Endothelial cell of umbilical vein (primary cell): Measurements from ENCODE around the gene TMEM52B. TPM values are rescaled to one million over a fixed set of nuclear protein-coding genes. Genes with fewer than 3 reads are reported as not detected.

ENCODE experiments used
- BruUV-seq: library from RNA; stranded (reverse); fragments of 400-500 nt; replicated peaks from 2 replicates; lab custom pipeline; 2021; lab: Mats Ljungman, UMichigan
- CTCF ChIA-PET: fragments of 300-600, 350-600 bp; sonication (Branson Sonifier 250); formaldehyde crosslinking; loops from one replicate; lab custom pipeline; 2021; ENCODE audit warnings: antibody characterized with exemption, inconsistent platforms; lab: Charles Lee
- POLR2A ChIA-PET: fragments of 300-600, 350-600 bp; sonication (Branson Sonifier 250); formaldehyde crosslinking; loops from one replicate; lab custom pipeline; 2021; ENCODE audit warnings: antibody characterized with exemption, inconsistent platforms; lab: Charles Lee
- DNase-seq: peaks from one replicate; pipeline ENCODE4 v3.0.0-alpha.2; 2011; ENCODE audit warnings: low read depth, low spot score
- FAIRE-seq: peaks from 2 replicates; lab custom pipeline; 2011; peaks lifted over from hg19 to GRCh38; lab: Jason Lieb, UNC
- H2AFZ ChIP-seq: 2 replicates; pipeline ENCODE4 v1.6.0; 2012; ENCODE audit warnings: low read depth, low read length, control low read depth, inconsistent platforms
- H3K27ac ChIP-seq: 2 replicates; pipeline ENCODE4 v1.5.1; 2011; ENCODE audit warnings: low read depth, mild to moderate bottlenecking, control low read depth, low read length, moderate library complexity; ENCODE audit not compliant: insufficient read depth
- H3K27me3 ChIP-seq, 2 experiments: 2 replicates each; pipeline versions ENCODE4 v1.6.0 to v1.6.1; 2011; ENCODE audit warnings: low read length in 2 of 2, mixed read lengths in 1 of 2; ENCODE audit not compliant: control insufficient read depth in 2 of 2, insufficient read depth in 2 of 2
- H3K36me3 ChIP-seq, 2 experiments: 2 replicates in 1 of 2; 3 replicates in 1 of 2; pipeline ENCODE4 v1.5.1; 2011; ENCODE audit warnings: low read length in 2 of 2, mild to moderate bottlenecking in 1 of 2, moderate library complexity in 1 of 2; ENCODE audit not compliant: control insufficient read depth in 2 of 2, insufficient read depth in 2 of 2; ENCODE audit errors: extremely low read depth in 1 of 2
- H3K4me1 ChIP-seq: 3 replicates; pipeline ENCODE4 v1.5.1; 2011; ENCODE audit warnings: mild to moderate bottlenecking, low read length; ENCODE audit not compliant: control insufficient read depth, insufficient read depth; ENCODE audit errors: extremely low read depth
- H3K4me2 ChIP-seq: 2 replicates; pipeline ENCODE4 v1.6.1; 2011; ENCODE audit warnings: low read length, control low read depth, mixed read lengths; ENCODE audit not compliant: insufficient read depth
- H3K4me3 ChIP-seq, 3 experiments: fragments of 200-600 bp in 1 of 3; sonication (generic), shearing (Covaris generic) in 1 of 3; replicated peaks in 1 of 3; 2 replicates each; pipeline ENCODE4 v1.5.1; 2011 to 2016; ENCODE audit warnings: control low read depth in 3 of 3, low read length in 3 of 3, mild to moderate bottlenecking in 2 of 3, inconsistent platforms in 1 of 3, low read depth in 1 of 3, moderate library complexity in 1 of 3; ENCODE audit not compliant: insufficient read depth in 1 of 3
- H3K79me2 ChIP-seq: 2 replicates; pipeline ENCODE4 v1.6.0; 2012; ENCODE audit warnings: low read length, inconsistent platforms; ENCODE audit not compliant: control insufficient read depth, insufficient read depth
- H3K9ac ChIP-seq: replicated peaks from 2 replicates; pipeline ENCODE3; 2011; ENCODE audit warnings: low read length, control low read depth; ENCODE audit not compliant: insufficient read depth; ENCODE audit errors: extremely low read depth
- H3K9me1 ChIP-seq: replicated peaks from 3 replicates; pipeline ENCODE4 v1.6.0; 2011; ENCODE audit warnings: mild to moderate bottlenecking, low read length; ENCODE audit not compliant: control insufficient read depth, insufficient read depth; ENCODE audit errors: extremely low read depth
- H3K9me3 ChIP-seq: replicated peaks from 2 replicates; pipeline ENCODE4 v1.5.1; 2012; ENCODE audit warnings: low read length, inconsistent platforms; ENCODE audit not compliant: control insufficient read depth, insufficient read depth
- H4K20me1 ChIP-seq: replicated peaks from 2 replicates; pipeline ENCODE3; 2011; ENCODE audit warnings: mild to moderate bottlenecking, low read length; ENCODE audit not compliant: control insufficient read depth, insufficient read depth; ENCODE audit errors: extremely low read depth
- EZH2 ChIP-seq: IDR thresholded peaks from 2 replicates; pipeline ENCODE4 v1.6.1; 2012; ENCODE audit warnings: borderline replicate concordance, low read depth, mild to moderate bottlenecking, moderate library complexity, low read length, inconsistent platforms; ENCODE audit not compliant: severe bottlenecking
- FOS ChIP-seq: IDR thresholded peaks from 2 replicates; pipeline ENCODE4 v1.6.1; 2011; ENCODE audit warnings: mild to moderate bottlenecking, low read length, moderate library complexity, borderline replicate concordance; ENCODE audit not compliant: insufficient read depth
- GATA2 ChIP-seq: IDR thresholded peaks from 2 replicates; pipeline ENCODE4 v1.7.0; 2011; ENCODE audit warnings: low read depth, mild to moderate bottlenecking, moderate library complexity, mixed read lengths, low read length; ENCODE audit not compliant: insufficient read length, insufficient read depth
- JUN ChIP-seq: IDR thresholded peaks from 2 replicates; pipeline ENCODE4 v1.6.1; 2011; ENCODE audit warnings: borderline replicate concordance, low read depth; ENCODE audit not compliant: insufficient read length, insufficient read depth
- MAX ChIP-seq: IDR thresholded peaks from 2 replicates; pipeline ENCODE4 v1.6.1; 2011; ENCODE audit not compliant: insufficient read depth, insufficient read length
- MYC ChIP-seq: IDR thresholded peaks from one replicate; pipeline ENCODE4 v1.6.1; 2011; ENCODE audit warnings: mild to moderate bottlenecking, low read depth, low read length
- POLR2A ChIP-seq: IDR thresholded peaks from 2 replicates; pipeline ENCODE4 v1.6.1; 2012; ENCODE audit warnings: low read depth, mild to moderate bottlenecking, control low read depth, low read length
- POLR2AphosphoS5 ChIP-seq: IDR thresholded peaks from 2 replicates; pipeline ENCODE4 v1.6.1; 2012; ENCODE audit warnings: low read depth, mild to moderate bottlenecking, control low read depth, low read length, moderate library complexity; ENCODE audit not compliant: insufficient read depth
- dilution Hi-C: fragments of 300-500 bp; cut with MboI; formaldehyde crosslinking; loops from one replicate; pipeline ENCODE4 v1.15.0; 2019; ENCODE audit warnings: low sequenced_read_pairs; ENCODE audit not compliant: extremely low pct_ligation_motif_present
- intact Hi-C: fragments of 100-400 bp; cut with micrococcal nuclease; formaldehyde crosslinking; loops from one replicate; pipeline ENCODE4 v1.10.0; 2022
- polyA plus RNA-seq, 4 experiments: library from polyadenylated mRNA; depleted of rRNA in 3 of 4; stranded (reverse) in 3 of 4; unstranded in 1 of 4; fragments of >200 nt; gene quantifications; 2 replicates each; pipeline versions ENCODE4 v1.2.1 to v1.2.3, GENCODE V29; 2011 to 2012; ENCODE audit warnings: missing spikeins in 1 of 4
- total RNA-seq: library from RNA; stranded (reverse); gene quantifications from 2 replicates; pipeline ENCODE4 v1.2.3, GENCODE V29; 2021
- TF ChIP-seq, protein P1 (sequence below), 2 donors: IDR thresholded peaks; 1 replicate in 1 of 2; 2 replicates in 1 of 2; pipeline ENCODE4 v1.5.1; 2011; ENCODE audit warnings: low read length in 2 of 2, mild to moderate bottlenecking in 2 of 2, moderate library complexity in 2 of 2, control low read depth in 1 of 2, inconsistent platforms in 1 of 2, low read depth in 1 of 2; ENCODE audit not compliant: insufficient read depth in 1 of 2; ENCODE audit errors: extremely low read depth in 1 of 2

The TMEM52B gene
- total and polyA plus RNA-seq, 2 donors (not counting 3 experiments of a cell fraction or from before 2014, with no cell fraction given), result 0.24 TPM; not detected in 1

DNA sequence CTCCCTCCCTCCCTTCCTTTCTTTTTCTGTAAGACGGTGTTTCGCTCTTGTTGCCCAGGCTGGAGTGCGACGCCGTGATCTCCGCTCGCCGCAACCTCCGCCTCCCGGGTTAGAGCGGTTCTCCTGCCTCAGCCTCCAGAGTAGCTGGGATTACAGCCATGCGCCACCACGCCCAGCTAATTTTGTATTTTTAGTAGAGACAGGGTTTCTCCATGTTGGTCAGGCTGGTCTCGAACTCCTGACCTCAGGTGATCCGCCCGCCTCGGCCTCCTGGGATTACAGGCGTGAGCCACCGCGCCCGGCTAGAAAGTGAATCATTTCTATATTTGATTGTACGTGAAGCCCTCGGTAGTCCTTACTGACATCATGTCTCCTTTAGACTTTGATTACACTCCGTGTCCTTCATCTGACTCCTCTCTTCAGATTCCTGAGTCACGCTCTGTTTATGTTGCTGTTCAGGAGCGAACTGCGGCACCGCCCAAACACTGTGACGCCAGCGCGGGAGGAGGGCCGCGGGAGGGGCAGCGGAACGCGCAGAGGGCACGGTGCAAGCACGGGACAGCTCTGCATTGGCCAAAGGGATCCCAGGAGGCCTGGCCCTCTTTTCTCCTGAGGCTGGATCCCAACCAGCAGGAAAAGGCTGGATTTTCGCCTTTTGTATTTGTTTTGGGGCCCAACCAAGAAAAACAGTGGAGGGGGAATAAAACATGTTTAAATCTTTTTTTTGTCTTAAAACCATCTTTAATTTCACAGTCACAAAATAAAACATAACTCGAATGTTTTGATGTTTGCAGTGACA is 33.3 kb downstream of the TMEM52B start:
- Histone ChIP-seq H4K20me1 (no peaks in the 10 kb centered on the region), H3K36me3 (no peaks in the 10 kb centered on the region), H3K9me1 (no peaks in the 10 kb centered on the region), H3K27ac (peak overlapping the region; percentile 96), H3K79me2 (peaks cover 35% of the 10 kb centered on the region), H3K4me1 (peaks cover 15% of the 10 kb centered on the region), H3K9me3 (no peaks in the 10 kb centered on the region), H3K4me2 (peak overlapping the region; percentile 100), H3K4me3 (peak overlapping the region in 2 of 3 experiments; percentile 93 to 99), H2AFZ (no peak overlapping the region), H3K9ac (peak overlapping the region; percentile 98), H3K27me3 (no peaks in the 10 kb centered on the region)
- DNase-seq (peak; percentile 100), FAIRE-seq (peak; percentile 91)
- TF ChIP-seq MAX (peak; percentile 32), EZH2 (no peak), FOS (peak; percentile 65), POLR2A (no peak), MYC (no peak), POLR2AphosphoS5 (no peak), GATA2 (no peak), JUN (peak; percentile 79)
- TF ChIP-seq, protein P1, sequence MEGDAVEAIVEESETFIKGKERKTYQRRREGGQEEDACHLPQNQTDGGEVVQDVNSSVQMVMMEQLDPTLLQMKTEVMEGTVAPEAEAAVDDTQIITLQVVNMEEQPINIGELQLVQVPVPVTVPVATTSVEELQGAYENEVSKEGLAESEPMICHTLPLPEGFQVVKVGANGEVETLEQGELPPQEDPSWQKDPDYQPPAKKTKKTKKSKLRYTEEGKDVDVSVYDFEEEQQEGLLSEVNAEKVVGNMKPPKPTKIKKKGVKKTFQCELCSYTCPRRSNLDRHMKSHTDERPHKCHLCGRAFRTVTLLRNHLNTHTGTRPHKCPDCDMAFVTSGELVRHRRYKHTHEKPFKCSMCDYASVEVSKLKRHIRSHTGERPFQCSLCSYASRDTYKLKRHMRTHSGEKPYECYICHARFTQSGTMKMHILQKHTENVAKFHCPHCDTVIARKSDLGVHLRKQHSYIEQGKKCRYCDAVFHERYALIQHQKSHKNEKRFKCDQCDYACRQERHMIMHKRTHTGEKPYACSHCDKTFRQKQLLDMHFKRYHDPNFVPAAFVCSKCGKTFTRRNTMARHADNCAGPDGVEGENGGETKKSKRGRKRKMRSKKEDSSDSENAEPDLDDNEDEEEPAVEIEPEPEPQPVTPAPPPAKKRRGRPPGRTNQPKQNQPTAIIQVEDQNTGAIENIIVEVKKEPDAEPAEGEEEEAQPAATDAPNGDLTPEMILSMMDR (IDR thresholded peaks at IDR 0.05; ENCODE audit: extremely low read depth in 1 of 2, insufficient read depth in 1 of 2, low read depth in 1 of 2, low read length in 2 of 2), result no peak
- no TSS peak for BruUV-seq
- dilution Hi-C loops, result no loop called here
- CTCF ChIA-PET, result interaction anchor here (0.6 to 4.0 kb wide), 3 partner anchors 58 to 180 kb away, joined by 3 to 22 read pairs (median 6); no protein-coding TSS in a partner anchor
- POLR2A ChIA-PET, result interaction anchor here (0.6 to 1.7 kb wide), 6 partner anchors 9 to 180 kb away, joined by 3 to 10 read pairs (median 4); no protein-coding TSS in a partner anchor
- intact Hi-C loops, result loop anchor here (1.0 to 5.0 kb wide), 8 partner anchors 59 to 510 kb away; partner anchors contain the start of genes MAGOHB and STYK1
